Vagina (tissue), 2 donors: Measurements from ENCODE around the gene SLC30A2. TPM values are rescaled to one million over a fixed set of nuclear protein-coding genes. Genes with fewer than 3 reads are reported as not detected.

ENCODE experiments used
- DNase-seq, 2 donors: peaks; one replicate each; pipeline ENCODE4 v3.0.0-alpha.2; 2017; ENCODE audit errors: extremely low spot score in 2 of 2
- H3K27ac ChIP-seq: fragments of 200-600 bp; sonication (generic); one replicate; pipeline ENCODE4 v1.5.1; 2019
- H3K27me3 ChIP-seq: fragments of 200-600 bp; sonication (generic); one replicate; pipeline ENCODE4 v1.5.1; 2019
- H3K36me3 ChIP-seq, 2 donors: fragments of 200-600 bp; sonication (generic); one replicate each; pipeline ENCODE4 v1.5.1; 2017 to 2019
- H3K4me1 ChIP-seq: fragments of 200-600 bp; sonication (generic); one replicate; pipeline ENCODE4 v1.5.1; 2019
- H3K4me3 ChIP-seq, 2 donors: fragments of 200-600 bp; sonication (generic); 1 replicate in 1 of 2; 2 replicates in 1 of 2; pipeline ENCODE4 v1.5.1; 2016 to 2019
- H3K9me3 ChIP-seq: fragments of 200-600 bp; sonication (generic); one replicate; pipeline ENCODE4 v1.5.1; 2019
- CTCF ChIP-seq, 3 experiments: fragments of 450-650 bp in 2 of 3; fragments of 200-600 bp in 1 of 3; sonication (generic) in 1 of 3; IDR thresholded peaks; one replicate each; pipeline ENCODE4 v1.5.1; 2017 to 2019; ENCODE audit warnings: antibody characterized with exemption in 3 of 3, mild to moderate bottlenecking in 2 of 3, moderate library complexity in 2 of 3
- POLR2A ChIP-seq, 2 donors: fragments of 450-650 bp; IDR thresholded peaks; one replicate each; pipeline ENCODE4 v1.6.1; 2017; ENCODE audit warnings: antibody characterized with exemption in 2 of 2, mild to moderate bottlenecking in 2 of 2, moderate library complexity in 2 of 2
- POLR2AphosphoS5 ChIP-seq, 2 donors: sonication (generic); formaldehyde crosslinking; IDR thresholded peaks; one replicate each; pipeline ENCODE4 v1.9.0; 2017; ENCODE audit warnings: antibody characterized with exemption in 2 of 2, mild to moderate bottlenecking in 2 of 2, low read depth in 1 of 2; ENCODE audit not compliant: insufficient read depth in 1 of 2
- intact Hi-C: fragments of 100-400 bp; cut with DNase I; formaldehyde crosslinking; loops from one replicate; pipeline ENCODE4 v1.15.1; 2023
- total RNA-seq: library from RNA; depleted of rRNA; stranded (reverse); fragments of >200 nt; gene quantifications from one replicate; pipeline ENCODE4 v1.2.3, GENCODE V29; 2016

Gene SLC30A2
- total RNA-seq, 1 donor from 2014 or later = not detected

GRCh38 chr1:25994402-25995150 lies 51.3 kb downstream of the SLC30A2 start:
- no peaks in the 10 kb centered on the region for H3K27me3 ChIP-seq

DNA sequence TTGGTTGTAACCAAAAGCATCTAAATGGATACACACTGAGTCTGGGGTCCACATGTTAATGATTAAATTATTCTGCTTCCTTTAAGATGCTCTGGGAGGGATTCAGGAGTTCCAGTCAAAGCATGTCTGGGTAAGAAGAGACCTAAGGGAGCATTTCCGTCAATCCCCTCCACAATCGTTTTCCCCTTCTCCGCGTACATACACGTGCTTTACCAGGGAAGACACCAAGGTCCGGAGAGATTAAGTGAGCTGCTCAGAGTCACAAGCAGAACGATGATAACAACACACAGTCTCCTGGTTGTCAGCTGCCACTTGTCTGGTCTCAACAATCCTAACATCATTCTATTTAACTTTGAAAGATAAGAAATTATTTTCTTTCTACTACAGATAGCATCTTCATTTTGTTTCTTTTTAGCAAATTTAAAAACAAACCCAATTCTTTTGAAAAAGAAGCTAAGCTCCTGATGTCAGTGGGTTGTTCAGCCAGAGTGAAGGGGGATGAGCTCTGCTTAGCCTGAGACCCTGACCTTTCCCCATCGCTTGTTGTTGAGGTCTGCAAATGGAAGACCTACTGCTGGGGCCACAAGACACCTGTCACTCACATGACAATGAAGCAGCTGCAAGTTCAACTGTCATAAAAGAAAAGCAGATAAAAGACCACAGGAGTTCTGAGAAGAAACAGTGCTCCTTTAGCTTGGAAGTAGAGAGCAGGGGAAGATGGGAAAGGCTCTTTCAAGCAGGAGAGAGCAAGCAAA lies 52.5 kb downstream of the SLC30A2 start:
- Histone ChIP-seq H3K4me1 (peaks cover 16% of the 10 kb centered on the region), H3K36me3 (peaks cover 0 to 5% of the 10 kb centered on the region in 2 donors), H3K9me3 (no peaks in the 10 kb centered on the region), H3K4me3 (no peak overlapping the region), H3K27me3 (no peaks in the 10 kb centered on the region), H3K27ac (no peak overlapping the region)
- no peak for TF ChIP-seq POLR2AphosphoS5 (IDR thresholded peaks at IDR 0.05; ENCODE audit: insufficient read depth in 1 of 2, low read depth in 1 of 2)
- TF ChIP-seq CTCF (IDR thresholded peaks at IDR 0.05) = no peak
- no peak for TF ChIP-seq POLR2A (IDR thresholded peaks at IDR 0.05)
- intact Hi-C loops = no loop called here
- DNase-seq = no peak

More at GRCh38 chr1:25994402-25995150, 51.3 kb downstream of the SLC30A2 start:
- peaks cover 20% of the 10 kb centered on the region for H3K4me1 ChIP-seq
- H3K9me3 ChIP-seq = no peaks in the 10 kb centered on the region
- TF ChIP-seq POLR2A (IDR thresholded peaks at IDR 0.05) = no peak
- TF ChIP-seq POLR2AphosphoS5 (IDR thresholded peaks at IDR 0.05; ENCODE audit: insufficient read depth in 1 of 2, low read depth in 1 of 2) = no peak
- no peak for TF ChIP-seq CTCF (IDR thresholded peaks at IDR 0.05)
- H3K4me3 ChIP-seq = no peak overlapping the region
- peaks cover 0 to 5% of the 10 kb centered on the region in 2 donors for H3K36me3 ChIP-seq
- DNase-seq = no peak
- no peak overlapping the region for H3K27ac ChIP-seq
- intact Hi-C loops = loop anchor here (5.0 kb wide), 1 partner anchor 87 kb away; the partner anchor contains the start of gene STMN1

GRCh38 chr1:25992689-25993171 lies 53.2 kb downstream of the SLC30A2 start:
- Histone ChIP-seq H3K27ac (no peak overlapping the region), H3K4me3 (no peak overlapping the region), H3K27me3 (no peaks in the 10 kb centered on the region), H3K9me3 (no peaks in the 10 kb centered on the region), H3K4me1 (peaks cover 16% of the 10 kb centered on the region), H3K36me3 (peaks cover 0 to 5% of the 10 kb centered on the region in 2 donors)
- intact Hi-C loops = no loop called here
- no peak for DNase-seq
- TF ChIP-seq CTCF (IDR thresholded peaks at IDR 0.05) (no peak), POLR2AphosphoS5 (IDR thresholded peaks at IDR 0.05; ENCODE audit: insufficient read depth in 1 of 2, low read depth in 1 of 2) (no peak), POLR2A (IDR thresholded peaks at IDR 0.05) (no peak)

DNA sequence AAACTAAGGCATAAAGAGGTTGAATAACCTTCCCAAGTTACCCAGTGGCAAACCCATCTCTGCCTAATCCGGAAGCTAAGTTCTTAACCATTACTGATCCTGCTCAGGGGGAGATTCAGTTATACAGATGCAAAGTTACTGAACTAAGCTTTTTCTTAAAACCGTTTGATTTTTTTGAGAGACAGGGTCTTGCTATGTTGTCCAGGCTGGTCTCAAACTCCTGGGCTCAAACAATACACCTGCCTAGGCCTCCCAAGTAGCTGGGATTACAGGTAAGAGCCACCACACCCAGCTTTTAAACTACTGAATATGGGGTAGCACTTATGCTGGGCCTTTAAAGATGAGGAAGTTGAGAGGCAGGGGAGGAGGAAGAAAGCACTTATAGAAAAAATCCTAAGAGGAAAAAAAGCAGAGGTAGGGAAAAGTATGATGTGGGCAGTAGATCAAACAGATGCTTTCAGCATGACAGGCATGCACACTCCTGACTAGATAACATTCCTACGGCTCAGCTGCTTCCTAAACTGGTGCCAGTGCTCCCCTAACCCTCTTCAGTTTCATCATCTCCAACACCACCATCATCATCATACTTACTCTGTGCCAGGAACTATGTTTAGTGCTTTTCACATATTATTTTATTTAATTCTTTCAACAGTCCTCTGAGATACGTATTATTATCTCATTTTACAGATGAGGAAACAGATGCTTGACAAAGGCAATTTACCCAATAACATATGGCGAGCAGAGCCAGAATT lies 53.8 kb downstream of the SLC30A2 start:
- peaks cover 11% of the 10 kb centered on the region for H3K4me1 ChIP-seq
- H3K4me3 ChIP-seq = no peak overlapping the region
- intact Hi-C loops = no loop called here
- TF ChIP-seq POLR2A (IDR thresholded peaks at IDR 0.05) (no peak), POLR2AphosphoS5 (IDR thresholded peaks at IDR 0.05; ENCODE audit: insufficient read depth in 1 of 2, low read depth in 1 of 2) (no peak), CTCF (IDR thresholded peaks at IDR 0.05) (no peak)
- no peak for DNase-seq
- H3K27me3 ChIP-seq = no peaks in the 10 kb centered on the region
- H3K36me3 ChIP-seq = peaks cover 0 to 5% of the 10 kb centered on the region in 2 donors
- no peak overlapping the region for H3K27ac ChIP-seq
- H3K9me3 ChIP-seq = no peaks in the 10 kb centered on the region
